ENCODE data around the gene HIP1. TPM values are rescaled to one million over a fixed set of nuclear protein-coding genes. Genes with fewer than 3 reads are reported as not detected.

Gene HIP1
- total RNA-seq, 2 donors from 2014 or later: 2.6 to 6.9 TPM

DNA sequence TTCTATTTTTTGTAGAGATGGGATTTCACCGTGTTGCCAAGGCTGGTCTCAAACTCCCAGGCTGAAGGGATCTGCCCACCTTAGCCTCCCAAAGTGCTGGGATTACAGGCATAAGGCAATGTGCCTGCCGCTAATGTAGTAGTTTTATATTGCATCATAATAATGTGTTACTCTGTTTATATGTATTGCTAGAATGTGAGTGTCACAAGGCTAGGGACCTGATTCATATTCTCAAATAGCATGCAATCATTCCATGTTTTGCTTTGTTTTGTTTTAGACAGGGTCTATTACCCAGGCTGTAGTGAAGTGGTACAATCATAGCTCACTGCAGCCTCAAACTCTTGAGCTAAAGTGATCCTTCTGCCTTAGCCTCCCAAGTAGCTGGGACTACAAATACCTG, 19.8 kb upstream of the HIP1 start:
- no peak overlapping the region for H3K27ac Mint-ChIP-seq
- peaks cover 6% of the 10 kb centered on the region for H3K27me3 Mint-ChIP-seq
- DNase-seq (no peak), ATAC-seq (no peak)
- H3K9me3 ChIP-seq (ENCODE audit: control insufficient read depth, low read length, poor library complexity, severe bottlenecking): no peaks in the 10 kb centered on the region
- peaks cover 6% of the 10 kb centered on the region for H3K4me1 Mint-ChIP-seq
- H3K36me3 Mint-ChIP-seq (ENCODE audit: low read depth): no peaks in the 10 kb centered on the region
- no peak overlapping the region for H3K4me3 Mint-ChIP-seq

DNA sequence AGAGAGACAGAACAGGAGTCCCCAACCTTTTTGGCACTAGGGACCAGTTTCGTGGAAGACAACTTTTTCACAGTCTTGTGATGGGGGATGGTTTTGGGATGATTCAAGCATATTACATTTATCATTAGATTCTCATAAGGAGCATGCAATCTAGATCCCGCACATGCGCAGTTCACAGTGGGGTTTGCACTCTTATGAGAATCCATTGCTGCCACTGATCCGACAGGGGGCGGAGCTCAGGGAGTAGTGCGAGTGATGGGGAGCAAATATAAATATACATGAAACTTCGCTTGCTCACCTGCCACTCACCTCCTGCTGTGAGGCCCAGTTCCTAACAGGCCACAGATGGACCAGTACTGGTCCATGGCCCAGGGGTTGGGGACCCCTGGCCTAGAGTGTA, 19.1 kb upstream of the HIP1 start:
- H3K4me3 Mint-ChIP-seq: no peak overlapping the region

DNA sequence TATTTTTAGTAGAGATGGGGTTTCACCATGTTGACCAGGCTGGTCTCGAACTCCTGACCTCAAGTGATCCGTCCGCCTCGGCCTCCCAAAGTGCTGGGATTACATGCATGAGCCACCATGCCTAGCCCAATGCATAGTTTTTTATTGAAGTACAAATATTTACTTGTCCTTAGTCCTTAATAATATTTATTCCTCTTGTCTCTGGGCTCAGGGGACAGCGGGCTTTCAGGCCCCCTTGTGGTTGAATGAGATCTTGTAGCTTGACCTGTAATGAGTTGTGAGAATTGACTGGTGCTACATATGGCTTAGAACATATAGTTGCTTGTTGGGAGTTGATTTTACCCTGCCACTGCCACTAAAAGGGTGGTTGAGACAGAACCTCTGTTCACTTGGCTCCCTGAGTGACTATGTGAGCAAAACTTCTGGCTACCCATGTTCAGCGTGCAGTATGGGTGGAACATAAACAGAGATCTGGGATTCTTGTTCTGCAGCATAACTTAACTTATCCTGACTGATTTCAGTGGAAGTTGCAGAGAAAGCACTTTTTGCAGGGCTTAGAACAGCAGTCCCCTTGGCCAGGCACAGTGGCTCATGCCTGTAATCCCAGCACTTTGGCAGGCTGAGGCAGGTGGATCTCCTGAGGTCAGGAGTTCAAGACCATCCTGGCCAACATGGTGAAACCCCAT, 18.4 kb upstream of the HIP1 start:
- peaks cover 3% of the 10 kb centered on the region for H3K27me3 Mint-ChIP-seq
- H3K27ac Mint-ChIP-seq: no peak overlapping the region
- DNase-seq: no peak
- peaks cover 4% of the 10 kb centered on the region for H3K4me1 Mint-ChIP-seq
- H3K4me3 Mint-ChIP-seq: no peak overlapping the region
- no peaks in the 10 kb centered on the region for H3K36me3 Mint-ChIP-seq (ENCODE audit: low read depth)
- no peaks in the 10 kb centered on the region for H3K9me3 ChIP-seq (ENCODE audit: control insufficient read depth, low read length, poor library complexity, severe bottlenecking)
- ATAC-seq: no peak

More for the DNA sequence above, 19.1 kb upstream of the HIP1 start:
- peaks cover 7% of the 10 kb centered on the region for H3K4me1 Mint-ChIP-seq
- H3K27me3 Mint-ChIP-seq: peaks cover 6% of the 10 kb centered on the region
- H3K27ac Mint-ChIP-seq: no peak overlapping the region
- H3K36me3 Mint-ChIP-seq (ENCODE audit: low read depth): no peaks in the 10 kb centered on the region
- ATAC-seq: no peak
- no peak for DNase-seq
- H3K9me3 ChIP-seq (ENCODE audit: control insufficient read depth, low read length, poor library complexity, severe bottlenecking): no peaks in the 10 kb centered on the region

DNA sequence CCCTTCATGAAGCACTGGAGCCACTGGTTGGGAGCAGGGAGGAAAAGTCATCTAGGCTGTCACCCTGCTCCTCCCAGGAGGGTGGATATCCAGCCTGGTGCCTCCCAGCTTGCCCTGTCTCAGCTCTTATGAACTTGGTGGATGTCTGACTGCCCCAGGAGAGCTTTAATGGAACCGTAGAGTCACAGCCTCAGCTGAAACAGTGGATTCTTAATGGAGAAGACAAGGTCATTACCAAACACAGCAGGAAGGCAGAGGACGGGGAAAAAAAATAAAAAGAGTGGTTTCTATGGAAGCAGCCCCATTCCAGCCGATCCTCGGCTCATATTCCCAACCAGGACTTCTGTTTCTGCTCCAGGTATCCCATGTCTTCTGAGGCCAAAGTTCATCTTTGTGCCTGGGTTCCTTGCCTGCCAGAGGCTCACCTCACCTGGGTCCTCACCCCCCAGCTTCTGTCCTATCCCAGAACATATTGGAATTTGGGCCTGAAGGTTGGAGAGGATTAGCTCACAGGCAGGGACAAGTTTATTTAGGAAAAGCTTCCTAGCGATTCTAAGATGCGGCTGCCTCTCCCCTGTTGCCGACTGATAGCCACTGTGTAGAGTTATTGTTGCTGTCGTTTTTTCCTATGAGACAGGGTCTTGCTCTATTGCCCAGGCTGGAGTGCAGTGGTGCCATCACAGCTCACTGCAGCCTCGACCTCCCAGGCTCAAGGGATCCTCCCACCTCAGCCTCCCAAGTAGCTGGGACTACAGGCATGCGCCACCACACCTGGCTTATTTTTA, 17.7 kb upstream of the HIP1 start:
- no peaks in the 10 kb centered on the region for H3K9me3 ChIP-seq (ENCODE audit: control insufficient read depth, low read length, poor library complexity, severe bottlenecking)
- ATAC-seq (no peak), DNase-seq (no peak)
- Mint-ChIP-seq H3K4me3 (no peak overlapping the region), H3K4me1 (peaks cover 4% of the 10 kb centered on the region), H3K27me3 (no peaks in the 10 kb centered on the region), H3K36me3 (ENCODE audit: low read depth) (no peaks in the 10 kb centered on the region), H3K27ac (no peak overlapping the region)

DNA sequence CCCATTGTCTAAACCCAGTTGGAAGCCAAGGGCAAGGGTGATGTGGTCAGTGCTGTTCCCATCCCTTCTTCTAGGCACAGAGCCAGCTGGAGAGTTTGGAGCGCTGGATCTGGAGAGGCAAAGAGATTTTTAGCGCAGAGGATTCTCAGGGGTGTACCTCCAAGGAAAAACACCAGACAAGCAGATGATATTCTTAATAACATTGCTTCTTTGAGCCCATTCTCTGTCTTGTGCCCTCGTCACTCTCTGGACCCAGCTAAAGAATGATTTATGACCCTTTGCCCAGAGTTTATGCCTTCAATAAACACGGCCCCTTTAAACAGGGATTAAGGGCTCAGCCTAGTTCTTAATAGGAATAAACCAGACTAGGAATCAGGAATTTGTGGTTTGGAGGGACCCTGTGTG, 4.7 kb upstream of the HIP1 start:
- DNase-seq: no peak
- no peak for ATAC-seq
- H3K27ac Mint-ChIP-seq: no peak overlapping the region
- peaks cover 4% of the 10 kb centered on the region for H3K27me3 Mint-ChIP-seq
- no peaks in the 10 kb centered on the region for H3K36me3 Mint-ChIP-seq (ENCODE audit: low read depth)
- H3K4me1 Mint-ChIP-seq: peaks cover 8% of the 10 kb centered on the region
- H3K4me3 Mint-ChIP-seq: no peak overlapping the region
- H3K9me3 ChIP-seq (ENCODE audit: control insufficient read depth, low read length, poor library complexity, severe bottlenecking): no peaks in the 10 kb centered on the region

DNA sequence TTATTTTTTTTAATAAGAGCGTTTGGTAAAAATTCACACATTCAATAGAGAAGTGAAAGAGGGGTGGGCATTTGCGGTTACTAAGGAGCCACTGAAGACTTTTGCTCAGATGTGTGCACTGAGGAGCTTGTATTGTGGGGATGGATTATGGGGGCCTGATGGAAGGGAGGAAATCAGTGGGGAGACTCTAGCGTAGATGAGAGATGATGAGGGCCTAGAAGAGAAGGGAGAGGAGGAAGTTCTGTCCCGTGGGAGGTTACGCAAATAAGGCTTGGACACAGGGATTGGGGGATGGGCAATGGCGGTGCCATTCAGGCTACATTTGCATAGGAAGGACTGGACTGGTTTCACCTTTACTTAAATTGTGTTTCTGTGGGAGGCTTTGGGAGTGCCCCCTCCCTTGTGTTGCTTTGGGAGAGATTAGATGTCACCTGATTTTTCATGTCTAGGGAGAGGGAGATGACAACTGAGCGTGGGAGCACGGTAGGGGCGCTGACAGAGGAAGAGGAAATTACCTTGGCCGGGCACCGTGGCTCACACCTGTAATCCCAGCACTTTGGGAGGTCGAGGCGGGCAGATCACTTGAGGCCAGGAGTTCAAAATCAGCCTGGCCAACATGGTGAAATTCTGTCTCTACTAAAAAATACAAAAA, 2.2 kb upstream of the HIP1 start:
- DNase-seq: no peak
- H3K9me3 ChIP-seq (ENCODE audit: control insufficient read depth, low read length, poor library complexity, severe bottlenecking): no peaks in the 10 kb centered on the region
- H3K27ac Mint-ChIP-seq: no peak overlapping the region
- H3K4me3 Mint-ChIP-seq: peak overlapping the region; percentile 74
- peaks cover 4% of the 10 kb centered on the region for H3K27me3 Mint-ChIP-seq
- H3K36me3 Mint-ChIP-seq (ENCODE audit: low read depth): no peaks in the 10 kb centered on the region
- H3K4me1 Mint-ChIP-seq: peaks cover 11% of the 10 kb centered on the region
- ATAC-seq: no peak

DNA sequence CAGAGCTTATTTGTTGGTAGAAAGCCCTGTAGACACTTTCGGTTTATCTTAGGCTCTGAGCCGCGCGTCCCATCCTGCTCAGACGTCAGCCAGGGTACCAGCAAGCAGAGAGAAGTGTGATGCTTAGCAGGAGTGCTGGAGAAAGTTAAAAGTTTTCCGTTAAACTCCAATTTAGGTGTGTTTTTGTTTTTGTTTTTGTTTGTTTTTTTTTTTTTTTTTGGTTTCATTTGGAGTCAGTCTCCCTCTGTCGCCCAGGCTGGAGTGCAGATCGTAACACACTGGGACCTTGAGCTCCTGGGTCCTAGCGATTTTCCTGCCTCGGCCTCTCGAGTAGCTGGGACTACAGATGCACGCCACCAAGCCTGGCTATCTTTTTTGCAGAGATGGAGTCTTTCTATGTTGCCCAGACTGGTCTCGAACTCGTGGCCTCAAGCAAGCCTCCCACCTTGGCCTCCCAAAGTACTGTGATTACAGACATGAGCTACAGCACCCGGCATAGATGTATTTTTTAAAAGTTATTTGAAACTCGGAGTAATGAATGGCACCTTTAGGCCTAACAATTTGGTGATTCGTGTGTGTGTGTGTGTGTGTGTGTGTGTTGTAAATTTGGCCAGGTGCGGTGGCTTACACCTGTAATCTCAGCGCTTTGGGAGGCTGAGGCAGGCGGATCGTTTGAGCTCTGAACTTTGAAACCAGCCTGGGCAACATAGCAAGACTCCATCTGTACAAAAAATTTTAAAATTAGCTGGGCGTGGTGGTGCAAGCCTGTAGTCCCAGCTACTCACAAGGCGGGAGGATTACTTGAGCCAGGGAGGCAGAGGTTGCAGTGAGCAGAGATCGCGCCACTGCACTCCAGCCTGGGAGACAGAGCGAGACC, 1.3 kb upstream of the HIP1 start:
- peak; percentile 44 for ATAC-seq
- H3K36me3 Mint-ChIP-seq (ENCODE audit: low read depth): no peaks in the 10 kb centered on the region
- no peak for DNase-seq

DNA sequence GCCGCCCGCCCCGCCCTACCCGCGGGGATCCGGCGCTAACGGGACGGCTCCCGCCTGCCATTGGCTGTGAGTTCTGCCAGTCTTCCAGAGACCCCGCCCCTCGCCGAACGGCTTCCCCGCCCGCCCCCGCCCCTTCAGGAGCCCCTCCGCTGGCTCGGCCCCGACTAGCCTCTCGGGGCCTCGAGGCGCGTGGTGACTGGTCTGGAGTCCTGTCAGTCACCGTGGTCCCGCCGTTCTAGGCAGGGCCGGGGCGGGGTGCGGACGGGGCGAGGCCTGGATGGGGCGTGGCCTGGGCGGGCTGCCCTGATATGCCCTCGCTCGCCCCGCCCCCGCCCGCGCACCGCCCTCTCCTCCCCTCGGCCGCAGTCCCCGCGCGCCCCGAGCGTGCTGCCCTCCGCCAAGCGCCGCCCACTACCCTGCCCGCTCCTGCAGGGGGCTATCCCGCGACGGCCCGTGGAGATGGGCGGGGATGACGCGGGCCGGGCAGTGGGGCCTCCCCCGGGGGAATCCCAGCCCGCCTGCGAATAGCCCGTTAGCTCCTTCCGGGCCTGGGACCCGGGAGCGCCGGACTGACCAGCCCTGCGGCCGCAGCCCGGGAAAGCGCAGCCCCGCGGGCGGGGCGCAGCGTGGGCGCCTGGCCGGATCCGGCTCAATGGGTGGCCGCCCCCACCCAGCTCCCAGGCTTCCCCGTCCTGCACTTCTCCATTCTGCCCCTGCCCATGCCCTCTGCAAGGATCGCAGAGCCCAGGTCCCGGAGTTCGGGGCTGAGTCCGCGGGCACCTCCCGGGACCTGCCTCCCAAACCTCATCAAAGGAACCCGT, 444 bp upstream of the HIP1 start:
- H3K27me3 Mint-ChIP-seq: peaks cover 4% of the 10 kb centered on the region
- peak overlapping the region; percentile 86 for H3K27ac Mint-ChIP-seq
- peak; percentile 94 for ATAC-seq
- H3K9me3 ChIP-seq (ENCODE audit: control insufficient read depth, low read length, poor library complexity, severe bottlenecking): no peaks in the 10 kb centered on the region
- peaks cover 11% of the 10 kb centered on the region for H3K4me1 Mint-ChIP-seq
- peak overlapping the region; percentile 98 for H3K4me3 Mint-ChIP-seq
- H3K36me3 Mint-ChIP-seq (ENCODE audit: low read depth): no peaks in the 10 kb centered on the region
- peak; percentile 99 to 100 (median 100) for DNase-seq

More for the DNA sequence above, 1.3 kb upstream of the HIP1 start:
- H3K4me3 Mint-ChIP-seq: peak overlapping the region; percentile 98
- peak overlapping the region; percentile 86 for H3K27ac Mint-ChIP-seq
- no peaks in the 10 kb centered on the region for H3K9me3 ChIP-seq (ENCODE audit: control insufficient read depth, low read length, poor library complexity, severe bottlenecking)
- H3K27me3 Mint-ChIP-seq: peaks cover 4% of the 10 kb centered on the region
- peaks cover 11% of the 10 kb centered on the region for H3K4me1 Mint-ChIP-seq

DNA sequence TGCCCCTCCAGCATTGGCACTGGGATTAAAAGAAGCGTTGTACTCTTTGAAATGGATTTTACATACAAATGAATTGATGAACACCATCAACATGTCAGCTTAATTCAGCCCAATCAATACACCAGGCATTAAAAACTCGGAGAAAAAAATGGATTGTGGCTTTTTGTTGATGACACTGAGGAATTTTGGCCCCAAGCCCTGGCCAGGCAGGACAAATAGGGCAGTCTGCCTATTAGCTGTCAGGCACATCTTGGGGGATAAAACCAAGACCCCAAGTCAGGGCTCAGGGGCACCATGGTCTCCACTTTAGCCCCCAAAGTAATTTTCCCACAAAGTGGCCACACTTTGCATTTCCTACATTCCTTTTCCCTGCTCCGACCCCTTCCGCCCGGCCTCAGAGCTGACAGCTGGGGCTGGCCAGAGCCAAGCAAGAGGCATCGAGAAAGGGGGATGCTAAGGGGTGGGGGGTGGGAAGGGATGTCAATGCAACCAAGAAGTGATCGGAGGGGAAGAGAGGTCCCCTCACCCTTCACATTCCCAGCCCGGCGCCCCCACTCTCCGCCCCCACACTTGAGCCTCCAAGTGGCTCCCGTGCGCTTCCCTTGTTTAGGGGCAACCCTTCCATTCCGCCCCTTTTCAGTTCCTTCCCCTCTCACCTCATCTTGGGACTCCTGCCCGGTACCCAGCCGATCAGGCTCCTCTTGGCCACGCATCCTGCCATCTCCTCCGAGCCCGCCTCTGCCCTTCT, 711 bp downstream of the HIP1 start:
- H3K27me3 Mint-ChIP-seq: peaks cover 4% of the 10 kb centered on the region
- no peaks in the 10 kb centered on the region for H3K36me3 Mint-ChIP-seq (ENCODE audit: low read depth)
- no peaks in the 10 kb centered on the region for H3K9me3 ChIP-seq (ENCODE audit: control insufficient read depth, low read length, poor library complexity, severe bottlenecking)
- peaks cover 14% of the 10 kb centered on the region for H3K4me1 Mint-ChIP-seq
- DNase-seq: peak in 1 of 3 donors; percentile 12
- no peak for ATAC-seq
- no peak overlapping the region for H3K27ac Mint-ChIP-seq
- H3K4me3 Mint-ChIP-seq: peak overlapping the region; percentile 98

DNA sequence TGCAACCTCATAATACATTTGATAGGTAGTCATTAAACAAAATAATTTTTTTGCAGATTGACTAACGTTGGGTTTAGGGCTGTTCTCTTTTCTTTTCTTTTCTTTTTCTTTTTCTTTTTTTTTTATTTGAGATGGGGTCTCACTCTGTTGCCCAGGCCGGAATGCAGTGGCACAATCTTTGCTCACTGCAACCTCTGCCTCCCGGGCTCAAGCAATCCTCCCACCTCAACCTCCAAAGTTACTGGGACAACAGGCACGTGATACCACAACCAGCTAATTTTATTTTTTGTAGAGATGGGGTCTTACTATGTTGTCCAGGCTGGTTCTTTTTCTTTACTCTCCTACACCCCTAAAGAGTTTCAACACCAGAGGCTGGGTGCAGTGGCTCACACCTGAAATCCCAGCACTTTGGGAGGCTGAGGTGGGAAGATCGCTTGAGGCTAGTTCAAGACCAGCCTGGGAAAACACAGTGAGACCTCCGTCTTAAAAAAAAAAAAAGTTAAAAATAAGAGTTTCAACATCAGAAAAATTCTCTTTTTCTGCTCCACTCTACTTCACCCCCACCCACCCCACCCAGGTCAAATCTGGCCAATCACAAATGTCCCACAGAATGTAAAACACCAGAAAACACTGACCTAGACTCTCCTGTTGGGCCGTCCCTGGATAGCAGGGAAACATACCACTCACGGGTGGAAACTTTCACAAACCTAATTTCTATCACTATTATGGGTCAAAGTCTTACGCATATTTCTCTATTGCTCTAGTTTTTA, 3.0 kb downstream of the HIP1 start:
- Mint-ChIP-seq H3K4me3 (no peak overlapping the region), H3K27me3 (peaks cover under 1% of the 10 kb centered on the region), H3K36me3 (ENCODE audit: low read depth) (no peaks in the 10 kb centered on the region), H3K27ac (no peak overlapping the region), H3K4me1 (peaks cover 11% of the 10 kb centered on the region)
- ATAC-seq: no peak
- H3K9me3 ChIP-seq (ENCODE audit: control insufficient read depth, low read length, poor library complexity, severe bottlenecking): no peaks in the 10 kb centered on the region
- no peak for DNase-seq
